Hematopoietic multipotent progenitor cell treated with erythropoietin and hydrocortisone succinate and interleukin-3 and kit ligand, for 17 days (in vitro differentiated cells): ENCODE measurements around the gene APAF1.
"Not testable (repeated sequence)": the region's sequence is repeated elsewhere in the genome, so short reads cannot be mapped to it uniquely, and the experiment has no call there.

Source experiments
- DNase-seq: peaks from one replicate; pipeline ENCODE4 v3.0.0-alpha.2; 2015; ENCODE audit warnings: low spot score

APAF1 gene, protein sequence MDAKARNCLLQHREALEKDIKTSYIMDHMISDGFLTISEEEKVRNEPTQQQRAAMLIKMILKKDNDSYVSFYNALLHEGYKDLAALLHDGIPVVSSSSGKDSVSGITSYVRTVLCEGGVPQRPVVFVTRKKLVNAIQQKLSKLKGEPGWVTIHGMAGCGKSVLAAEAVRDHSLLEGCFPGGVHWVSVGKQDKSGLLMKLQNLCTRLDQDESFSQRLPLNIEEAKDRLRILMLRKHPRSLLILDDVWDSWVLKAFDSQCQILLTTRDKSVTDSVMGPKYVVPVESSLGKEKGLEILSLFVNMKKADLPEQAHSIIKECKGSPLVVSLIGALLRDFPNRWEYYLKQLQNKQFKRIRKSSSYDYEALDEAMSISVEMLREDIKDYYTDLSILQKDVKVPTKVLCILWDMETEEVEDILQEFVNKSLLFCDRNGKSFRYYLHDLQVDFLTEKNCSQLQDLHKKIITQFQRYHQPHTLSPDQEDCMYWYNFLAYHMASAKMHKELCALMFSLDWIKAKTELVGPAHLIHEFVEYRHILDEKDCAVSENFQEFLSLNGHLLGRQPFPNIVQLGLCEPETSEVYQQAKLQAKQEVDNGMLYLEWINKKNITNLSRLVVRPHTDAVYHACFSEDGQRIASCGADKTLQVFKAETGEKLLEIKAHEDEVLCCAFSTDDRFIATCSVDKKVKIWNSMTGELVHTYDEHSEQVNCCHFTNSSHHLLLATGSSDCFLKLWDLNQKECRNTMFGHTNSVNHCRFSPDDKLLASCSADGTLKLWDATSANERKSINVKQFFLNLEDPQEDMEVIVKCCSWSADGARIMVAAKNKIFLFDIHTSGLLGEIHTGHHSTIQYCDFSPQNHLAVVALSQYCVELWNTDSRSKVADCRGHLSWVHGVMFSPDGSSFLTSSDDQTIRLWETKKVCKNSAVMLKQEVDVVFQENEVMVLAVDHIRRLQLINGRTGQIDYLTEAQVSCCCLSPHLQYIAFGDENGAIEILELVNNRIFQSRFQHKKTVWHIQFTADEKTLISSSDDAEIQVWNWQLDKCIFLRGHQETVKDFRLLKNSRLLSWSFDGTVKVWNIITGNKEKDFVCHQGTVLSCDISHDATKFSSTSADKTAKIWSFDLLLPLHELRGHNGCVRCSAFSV (N-terminal part only)

GRCh38 chr12:98644712-98645571 is at the start of gene APAF1, which contains the start of gene IKBIP:
TSS of gene APAF1 (plus strand) at chr12:98645290. CDS start at chr12:98648360, 3,070 bp downstream.
TSS of gene IKBIP (minus strand) at chr12:98644788. CDS start at chr12:98644701, 87 bp downstream.
- peak; percentile 94 for DNase-seq

DNA sequence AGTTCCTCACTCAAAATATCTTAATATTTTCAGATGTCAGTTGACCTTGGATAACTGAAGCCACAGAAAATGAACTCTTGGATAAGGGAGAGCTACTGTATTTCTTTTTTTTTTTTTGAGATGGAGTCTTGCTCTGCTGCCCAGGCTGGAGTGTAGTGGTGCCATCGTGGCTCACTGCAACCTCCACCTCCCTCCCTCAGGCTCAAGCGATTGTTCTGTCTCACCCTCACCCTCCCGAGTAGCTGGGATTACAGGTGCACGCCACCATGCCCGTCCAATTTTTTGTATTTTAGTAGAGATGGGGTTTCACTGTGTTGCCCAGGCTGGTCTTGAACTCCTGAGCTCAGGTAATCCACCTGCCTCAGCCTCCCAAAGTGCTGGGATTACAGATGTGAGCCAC is 47.8 kb upstream of the APAF1 start:
- not testable (repeated sequence) for DNase-seq

DNA sequence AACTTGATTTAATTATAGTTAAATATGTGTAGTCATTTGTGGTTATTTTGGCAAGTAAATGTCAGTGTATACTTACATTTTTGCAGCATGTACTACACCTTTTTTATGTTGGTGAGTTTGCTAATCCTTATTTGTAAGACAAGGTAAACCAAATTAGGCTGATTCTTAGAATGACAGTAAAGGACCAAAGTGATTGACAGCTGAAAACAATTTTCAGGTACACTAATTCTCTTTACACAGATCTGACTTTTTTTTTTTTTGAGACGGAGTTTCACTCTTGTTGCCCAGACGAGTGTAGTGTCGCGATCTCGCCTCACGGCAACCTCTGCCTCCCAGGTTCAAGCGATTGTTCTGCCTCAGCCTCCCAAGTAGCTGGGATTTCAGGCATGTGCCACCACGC is 43.2 kb upstream of the APAF1 start:
- no peak for DNase-seq

DNA sequence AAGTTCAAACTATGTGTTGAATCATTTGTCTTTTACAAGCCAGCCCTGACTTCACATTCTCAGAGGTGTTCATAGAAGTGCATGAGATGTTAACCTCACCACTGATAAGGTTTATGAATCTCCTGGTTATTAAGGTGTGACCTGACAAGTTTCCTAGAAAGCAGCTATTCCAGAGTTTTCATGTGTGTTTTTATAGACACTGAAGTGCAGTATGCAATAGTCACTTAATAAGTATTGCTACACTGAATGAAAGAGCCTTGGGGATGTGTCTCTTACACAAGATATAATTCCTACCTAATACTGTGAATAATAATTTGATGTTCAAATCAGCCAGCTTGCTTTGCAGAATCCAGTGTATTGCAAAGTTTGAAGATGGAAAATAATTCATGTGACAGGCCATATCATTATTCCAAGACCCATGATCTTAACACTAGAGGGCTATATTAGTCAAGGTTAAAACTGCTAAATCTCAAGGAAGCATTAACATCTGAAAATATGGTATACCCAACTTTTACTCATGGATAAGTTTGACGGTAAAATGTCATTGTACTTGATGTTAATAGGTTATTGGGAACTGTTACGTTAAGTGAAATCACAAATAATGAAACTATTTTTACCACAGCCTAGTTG is 38.6 kb upstream of the APAF1 start:
- DNase-seq, result no peak

DNA sequence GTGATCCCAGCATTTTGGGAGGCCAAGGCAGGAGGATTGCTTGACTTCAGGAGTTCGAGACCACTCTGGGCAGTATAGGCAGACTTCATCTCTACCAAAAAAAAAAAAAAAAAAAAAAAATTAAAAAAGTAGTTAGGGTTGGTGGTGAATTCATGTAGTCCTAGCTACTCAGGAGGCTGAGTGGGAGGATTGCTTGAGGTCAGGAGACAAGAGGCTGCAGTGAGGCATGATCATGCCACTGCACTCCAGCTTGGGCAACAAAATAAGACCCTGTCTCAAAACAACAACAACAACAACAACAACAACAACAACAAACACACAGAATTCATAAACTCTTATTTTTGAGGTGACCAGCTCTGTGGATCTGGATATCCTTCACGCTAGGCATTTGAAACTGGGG is 34.5 kb upstream of the APAF1 start:
- no peak for DNase-seq

DNA sequence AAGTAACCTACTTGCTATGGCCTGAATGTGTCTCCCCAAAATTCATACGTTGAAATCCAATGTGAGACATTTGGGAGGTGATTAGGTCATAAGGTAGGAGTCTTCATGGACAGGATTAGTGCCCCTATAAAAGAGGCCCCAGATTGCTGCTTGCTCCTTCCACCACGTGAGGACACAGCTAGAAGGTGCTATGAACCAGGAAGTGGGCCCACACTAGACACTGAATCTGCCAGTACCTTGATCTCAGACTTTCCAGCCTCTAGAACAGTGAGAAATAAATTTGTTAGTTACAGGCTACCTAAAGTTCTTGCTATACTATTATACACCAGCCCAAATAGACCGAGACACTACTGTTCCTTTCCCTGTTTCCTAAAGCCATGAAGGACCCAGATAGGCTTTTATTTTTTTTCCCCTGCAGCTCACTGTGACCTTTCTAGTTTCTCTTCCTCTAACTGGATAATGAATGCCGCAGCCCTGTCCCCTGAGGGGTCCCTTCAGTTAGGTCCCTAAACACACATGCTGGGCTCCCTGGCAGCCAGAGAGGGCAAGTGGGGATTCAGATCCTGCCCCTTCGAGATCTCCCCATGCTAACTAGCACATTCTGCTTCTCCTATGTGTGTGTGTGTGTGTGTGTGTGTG is 32.3 kb upstream of the APAF1 start:
- no peak for DNase-seq

DNA sequence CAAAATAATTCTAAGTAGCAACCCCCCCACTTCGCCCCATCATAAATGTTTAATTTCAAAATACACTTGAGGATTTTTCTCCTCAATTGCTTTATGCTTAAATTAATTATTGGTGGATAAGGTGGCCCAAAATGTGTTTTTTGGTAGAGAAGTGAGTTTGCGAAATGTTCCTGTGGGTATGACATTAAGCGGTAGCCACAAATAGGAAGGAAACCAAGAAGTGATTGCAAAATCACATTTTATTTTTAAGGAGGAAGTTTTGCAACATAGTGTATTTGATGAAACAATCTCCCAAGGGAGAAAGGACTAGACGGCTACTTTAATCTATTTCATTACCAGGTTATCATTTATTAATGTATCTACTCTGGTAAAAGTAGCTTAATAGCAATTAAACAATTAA is 26.1 kb upstream of the APAF1 start:
- no peak for DNase-seq

- DNase-seq, result no peak
Observed at GRCh38 chr12:98635657-98636323, 9.3 kb upstream of the APAF1 start.

DNA sequence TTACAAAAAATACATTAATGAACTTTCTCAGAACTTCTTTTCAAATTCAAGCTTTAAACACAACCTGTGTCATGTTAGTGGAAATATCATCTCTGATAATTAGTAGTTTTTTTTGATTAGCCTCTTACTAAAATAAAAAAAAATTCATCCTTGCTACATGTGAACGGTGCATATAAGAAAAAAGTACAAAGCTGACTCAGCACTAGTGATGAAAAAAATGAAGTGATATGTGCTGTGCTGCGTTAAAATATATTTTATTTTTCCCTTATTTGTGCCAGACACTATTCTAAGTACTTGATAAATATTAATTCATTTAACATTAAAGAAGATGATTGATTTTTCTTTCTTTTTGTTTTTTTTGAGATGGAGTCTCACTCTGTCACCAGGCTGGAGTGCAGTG is 8.0 kb upstream of the APAF1 start:
- DNase-seq, result no peak

DNA sequence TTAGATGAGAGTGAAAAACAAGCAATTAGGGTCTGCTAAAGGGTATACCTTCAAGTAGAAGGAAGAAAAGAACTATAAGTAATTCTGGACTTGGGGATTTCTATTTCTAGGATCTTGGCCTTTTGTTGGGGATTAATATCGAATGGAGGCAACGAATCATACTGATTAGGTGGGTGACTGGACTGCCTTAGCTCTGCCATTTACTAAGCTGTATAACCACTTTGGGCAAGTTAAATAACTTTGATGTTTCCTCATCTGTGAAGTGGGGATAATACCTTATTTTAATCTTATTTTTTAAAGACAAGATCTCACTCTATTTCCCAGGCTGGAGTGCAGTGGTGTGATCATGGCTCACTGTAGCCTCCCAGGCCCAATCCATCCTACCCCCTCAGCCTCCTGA is 7.1 kb upstream of the APAF1 start:
- no peak for DNase-seq

DNA sequence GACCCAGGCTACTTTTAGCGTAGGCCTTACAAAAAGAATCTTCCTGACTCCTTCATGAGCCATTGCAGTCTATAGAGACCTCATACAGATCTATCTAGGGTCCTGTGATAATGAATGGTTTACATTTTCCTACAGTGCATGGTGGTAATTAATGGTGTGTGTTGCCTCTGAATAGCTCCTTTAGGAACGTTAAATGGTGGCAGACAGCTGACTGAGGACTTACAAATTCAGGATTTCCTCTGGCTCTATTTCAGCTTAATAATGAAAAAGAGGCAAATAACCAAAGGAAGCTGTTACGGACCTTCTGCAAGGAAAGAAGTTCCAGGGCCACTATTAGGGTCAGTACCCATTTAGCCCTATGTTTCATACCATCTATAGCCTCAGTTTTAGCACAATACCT is 5.6 kb upstream of the APAF1 start:
- DNase-seq, result no peak

GRCh38 chr12:98642801-98643200 is 2.3 kb upstream of the APAF1 start:
- not testable (repeated sequence) for DNase-seq

GRCh38 chr12:98644433-98644711 is 718 bp upstream of the APAF1 start:
- no peak for DNase-seq

- DNase-seq, result peak; percentile 19
Observed at GRCh38 chr12:98645572-98646067, 530 bp downstream of the APAF1 start.

DNA sequence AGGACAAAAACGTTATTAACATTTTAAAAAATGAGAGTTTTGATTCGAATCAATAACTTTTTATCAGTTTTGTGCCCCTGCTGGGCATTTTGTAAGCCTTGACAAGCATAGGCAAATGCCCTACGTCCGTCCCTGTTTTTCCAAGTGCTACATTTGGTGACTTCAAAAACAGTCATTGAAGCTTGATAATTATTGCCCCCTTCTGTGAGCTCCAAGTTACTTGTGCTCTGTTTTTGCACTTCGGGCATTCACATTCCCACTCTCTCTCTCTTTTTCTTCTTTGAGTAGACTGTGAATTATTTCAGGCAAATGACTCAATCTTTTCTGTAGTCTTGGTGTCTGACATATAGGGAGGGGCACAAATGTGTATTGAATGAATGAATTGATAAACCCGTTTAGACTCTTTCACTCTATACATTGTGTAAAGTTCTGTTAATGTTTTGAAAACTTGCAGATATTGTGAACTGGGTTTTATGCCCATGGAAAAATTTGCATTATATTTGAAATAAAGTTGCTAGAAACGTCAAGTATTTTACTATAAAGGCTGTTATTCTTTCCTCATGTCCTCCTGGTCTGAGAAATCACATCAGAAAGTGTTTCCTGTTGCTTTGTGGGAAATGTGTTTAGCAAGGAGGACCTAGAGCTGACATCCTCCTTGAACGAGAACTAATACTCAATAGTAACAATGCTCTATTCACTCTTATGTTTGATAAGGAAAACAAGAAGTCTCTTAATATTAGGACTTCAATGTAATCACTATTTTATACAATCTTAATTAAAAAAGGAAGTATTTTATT is 1.4 kb downstream of the APAF1 start:
- DNase-seq, result peak; percentile 16

GRCh38 chr12:98651328-98651727 is 6.2 kb downstream of the APAF1 start:
- no peak for DNase-seq

GRCh38 chr12:98653866-98654493 is 8.9 kb downstream of the APAF1 start:
- peak; percentile 76 for DNase-seq

DNA sequence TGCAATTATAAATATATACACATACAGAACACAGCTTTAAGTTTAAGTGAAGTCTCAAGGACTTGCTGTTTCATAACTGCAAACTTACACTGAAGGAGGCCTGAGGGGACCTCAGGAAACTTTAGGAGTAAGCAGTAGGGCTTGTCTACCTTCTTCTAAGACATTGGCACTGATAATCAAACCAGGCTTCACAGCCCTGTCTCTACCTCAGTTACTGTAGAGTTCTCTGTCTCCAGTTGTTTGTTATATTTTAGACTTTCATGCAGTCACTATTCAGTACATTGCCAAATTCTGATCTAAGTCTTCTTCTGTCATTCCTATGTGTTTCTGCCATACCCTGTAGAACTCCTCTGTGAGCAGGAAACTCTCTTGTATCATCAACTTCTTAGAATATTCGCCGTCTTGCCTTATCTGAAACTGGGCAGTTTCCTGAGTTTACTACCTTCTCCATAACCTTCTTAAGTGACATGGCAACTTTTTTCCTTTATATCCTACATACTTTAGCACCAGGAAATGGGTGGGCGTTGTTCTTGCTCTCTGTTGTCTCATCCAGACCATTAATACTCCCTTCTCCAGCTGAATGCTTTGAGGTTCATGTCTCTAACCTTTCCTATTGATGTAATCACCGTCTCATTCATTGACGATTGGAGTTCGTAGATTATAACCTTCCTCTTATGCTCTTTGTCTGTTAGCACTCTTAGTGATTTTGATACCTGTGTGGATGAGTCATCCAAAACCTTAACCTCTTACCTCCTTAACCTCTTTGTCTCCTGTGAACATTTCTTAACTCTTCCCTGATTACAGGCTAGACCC is 11.4 kb downstream of the APAF1 start:
- no peak for DNase-seq
